HG03565 (cell line): ENCODE results near the gene B4GALT1.

Experiments
- ATAC-seq: cut with Tn5 transposase; IDR thresholded peaks from one replicate; pipeline ENCODE4 v1.9.1; 2021; ENCODE audit warnings: mild to moderate bottlenecking, moderate library complexity; ENCODE audit not compliant: unreplicated experiment

Gene B4GALT1

DNA sequence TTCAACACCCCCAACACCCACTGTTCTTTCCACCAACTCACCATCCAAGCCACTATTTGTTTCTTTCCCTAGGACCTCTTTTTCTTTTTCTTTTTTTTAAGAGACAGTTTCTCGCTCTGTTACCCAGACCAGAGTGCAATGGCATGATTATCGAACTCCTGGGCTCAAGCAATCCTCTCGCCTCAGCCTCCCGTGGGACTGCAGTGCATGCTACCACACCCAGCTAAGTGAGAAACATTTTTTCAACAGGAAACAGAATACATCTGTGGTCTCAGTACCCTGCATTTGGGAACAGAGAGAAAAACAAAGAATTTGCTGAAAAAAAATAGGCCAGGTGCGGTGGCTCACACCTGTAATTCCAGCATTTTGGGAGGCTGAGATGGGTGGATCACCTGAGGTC lies 24.6 kb downstream of the B4GALT1 start:
- peak; percentile 32 for ATAC-seq

DNA sequence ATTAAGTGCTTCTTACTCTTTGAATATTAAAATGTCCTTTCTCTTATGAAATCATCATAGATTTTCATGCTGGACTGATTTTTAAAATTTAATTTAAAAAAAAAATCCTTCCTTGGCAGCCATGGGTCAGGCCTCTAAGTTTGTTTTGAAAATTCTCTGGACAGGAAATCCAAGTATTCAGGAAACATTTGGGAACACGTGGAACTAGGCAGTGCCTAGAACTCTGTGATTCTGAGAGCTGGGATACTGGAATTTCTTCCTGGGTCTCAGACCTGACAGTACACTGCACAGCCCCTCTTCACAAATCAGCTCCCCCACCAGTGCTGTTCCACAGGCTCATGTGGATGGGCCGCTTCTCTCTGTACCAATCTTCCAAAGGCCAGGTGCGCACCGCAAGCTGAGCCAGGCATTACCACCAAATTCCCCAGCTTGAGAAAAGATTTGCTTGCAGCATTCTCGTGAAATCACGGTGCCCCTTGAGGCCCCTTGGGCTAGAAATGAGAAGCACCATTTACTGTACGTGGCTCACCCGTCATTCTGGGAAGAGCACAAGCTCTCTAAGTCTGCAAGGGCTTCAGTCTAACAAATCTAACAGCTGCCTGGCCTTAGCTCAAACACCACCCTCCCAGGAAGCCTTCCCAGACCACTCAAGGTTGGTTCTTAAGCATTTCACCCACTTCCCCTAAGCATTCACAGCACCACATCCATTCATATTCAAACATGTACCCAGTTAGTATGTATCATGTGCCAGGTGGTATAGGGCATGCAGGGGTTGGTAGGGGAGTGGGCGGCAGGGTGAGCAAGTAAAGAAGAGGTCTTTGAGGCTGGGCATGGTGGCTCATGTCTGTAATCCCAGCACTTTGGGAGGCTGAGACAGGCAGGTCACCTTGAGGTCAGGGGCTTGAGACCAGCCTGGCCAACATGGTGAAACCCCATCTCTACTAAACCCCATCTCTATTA lies 26.5 kb downstream of the B4GALT1 start:
- no peak for ATAC-seq

DNA sequence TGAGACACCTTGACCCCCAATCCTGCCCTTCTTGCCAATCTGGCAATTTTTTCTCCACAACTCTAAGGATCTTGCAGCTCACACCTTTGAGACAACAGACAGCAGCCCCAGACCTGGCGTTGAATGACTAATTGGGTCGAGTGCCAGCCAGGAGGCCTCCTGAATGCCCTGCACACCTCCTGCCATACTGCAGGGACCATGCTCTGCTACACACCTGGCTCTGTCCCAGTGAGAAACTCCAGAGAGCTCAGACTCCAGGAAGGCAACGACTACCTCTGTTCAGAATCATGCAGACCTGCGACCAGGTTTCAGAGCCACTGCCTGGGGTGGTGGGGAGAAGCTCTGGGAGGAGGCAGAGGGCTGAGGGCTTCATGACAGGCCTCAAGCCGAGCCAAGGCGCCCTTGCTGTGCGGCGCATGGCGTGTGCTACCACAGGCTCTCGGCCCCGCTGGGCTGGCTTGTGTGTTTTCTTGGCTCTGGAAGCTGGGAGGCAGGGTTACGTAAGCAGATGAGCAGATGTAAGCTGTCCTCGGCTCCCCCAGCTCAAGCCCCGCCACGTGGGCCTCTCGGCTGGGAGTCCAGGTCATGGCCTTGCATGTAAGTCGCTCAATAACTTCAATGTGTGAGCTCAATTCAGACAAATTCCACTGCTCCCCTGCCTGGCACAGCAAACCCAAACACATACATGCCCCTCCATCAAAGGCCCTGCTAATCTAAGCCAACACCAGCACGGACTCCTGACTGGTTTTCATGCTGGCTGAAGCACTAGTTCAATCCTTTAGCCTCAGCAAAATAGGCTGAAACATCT lies 27.5 kb downstream of the B4GALT1 start:
- no peak for ATAC-seq

DNA sequence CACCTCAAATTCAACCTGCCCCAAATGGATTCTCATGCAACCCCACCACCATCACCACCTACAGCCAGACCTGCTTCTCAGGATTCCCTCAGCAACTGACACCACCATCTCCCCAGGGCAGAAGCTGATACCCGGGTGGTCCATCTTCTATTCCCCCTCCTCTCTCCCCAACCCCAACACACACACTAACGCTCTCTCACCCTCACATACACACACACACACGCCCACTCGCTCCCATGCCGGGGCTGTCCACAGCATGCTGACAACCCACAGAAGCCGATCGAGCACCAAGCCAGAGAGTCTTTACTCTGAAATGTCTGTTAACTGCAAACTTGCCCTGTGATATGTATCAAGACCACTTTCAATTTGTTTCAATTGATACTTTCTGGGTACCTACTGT lies 28.4 kb downstream of the B4GALT1 start:
- no peak for ATAC-seq

DNA sequence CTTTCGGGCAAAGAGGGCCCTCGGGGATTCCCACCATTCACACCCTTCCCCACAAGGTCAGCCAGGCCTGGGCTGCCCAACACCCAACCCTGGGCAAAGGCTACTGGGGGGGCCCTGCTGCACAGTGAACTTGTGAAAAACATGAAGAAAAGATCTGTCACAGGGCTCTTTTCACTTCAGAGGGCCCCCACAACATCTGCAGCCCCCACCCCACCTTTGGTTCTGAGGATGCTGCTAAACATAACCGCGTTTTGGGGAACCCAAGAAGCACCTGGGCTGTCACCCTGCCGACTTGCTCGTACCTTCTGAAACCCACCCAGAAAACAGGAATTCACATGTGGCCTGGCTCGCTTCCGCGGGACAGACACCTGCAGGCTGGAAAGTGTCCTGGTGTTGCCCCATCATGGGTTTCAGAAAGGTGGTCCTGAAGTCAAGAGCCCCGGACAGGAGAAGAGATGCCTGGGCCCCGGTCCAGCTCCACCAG lies 29.3 kb downstream of the B4GALT1 start:
- ATAC-seq = no peak

DNA sequence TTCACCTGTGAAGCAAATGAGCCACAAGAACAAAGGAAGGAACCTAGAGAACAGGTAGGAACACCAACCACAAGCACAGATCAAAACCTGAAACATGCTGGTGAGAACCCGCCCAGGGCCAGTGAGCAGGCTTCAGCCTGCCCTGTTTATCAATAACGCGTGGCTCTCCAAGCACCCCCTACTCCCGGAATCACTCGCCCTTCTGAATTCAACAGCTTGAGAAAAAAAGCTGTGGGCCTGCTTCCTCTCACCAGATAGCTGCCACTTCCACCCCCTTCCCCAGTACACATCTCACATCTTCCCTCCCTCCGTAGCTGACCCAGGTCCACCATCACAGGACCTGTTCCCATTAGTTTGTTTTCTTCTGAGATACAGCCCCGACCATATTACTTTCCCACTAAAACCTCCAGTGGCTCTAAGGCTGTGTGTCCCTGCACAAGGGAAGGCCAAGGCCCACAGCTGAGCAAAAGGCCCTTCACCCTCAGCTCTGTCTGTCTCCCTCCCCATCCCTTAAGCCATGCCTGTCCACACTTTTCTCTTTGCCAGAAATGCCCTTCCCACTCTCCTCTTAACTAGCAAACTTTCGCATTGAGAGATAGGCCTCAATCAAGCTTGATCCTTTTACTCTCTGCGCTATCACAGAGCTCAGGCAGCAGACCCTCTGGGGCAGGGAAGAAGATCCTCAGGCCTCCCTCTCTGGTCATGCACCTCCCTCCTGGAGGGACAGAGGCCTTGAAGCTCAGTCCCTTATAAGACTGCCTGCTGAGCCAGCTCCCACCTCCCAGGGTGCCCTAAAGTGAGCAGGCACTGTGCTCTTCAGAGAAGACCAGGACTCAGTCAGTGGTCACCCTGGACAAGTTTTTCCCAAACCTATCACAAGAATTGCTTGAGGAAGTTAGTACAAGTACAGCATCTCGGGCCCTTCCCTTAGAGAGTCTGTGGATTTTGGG lies 30.1 kb downstream of the B4GALT1 start:
- no peak for ATAC-seq

DNA sequence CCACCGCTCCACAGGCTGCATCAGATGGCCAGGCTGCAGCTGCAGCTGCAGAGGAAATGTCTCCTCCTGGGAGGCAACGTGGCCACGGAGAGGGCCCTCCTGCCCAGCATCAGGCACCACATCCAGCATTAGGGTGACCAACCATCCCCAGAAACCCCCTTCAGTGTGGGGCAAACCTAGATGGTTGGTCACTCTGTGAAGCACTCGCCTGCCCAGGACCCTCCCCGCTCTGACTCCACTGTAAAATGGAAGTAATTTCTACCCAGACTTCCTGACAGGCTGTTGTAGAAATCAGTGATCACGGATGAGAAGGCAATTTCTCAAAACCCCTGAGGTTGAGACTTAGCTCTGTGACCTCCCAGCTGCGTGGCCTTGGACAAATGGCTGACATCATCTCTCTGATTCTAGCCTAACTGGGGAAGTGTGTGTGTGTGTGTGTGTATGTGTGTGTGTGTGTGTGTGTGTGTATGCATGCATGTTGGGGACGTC lies 31.6 kb downstream of the B4GALT1 start:
- no peak for ATAC-seq

DNA sequence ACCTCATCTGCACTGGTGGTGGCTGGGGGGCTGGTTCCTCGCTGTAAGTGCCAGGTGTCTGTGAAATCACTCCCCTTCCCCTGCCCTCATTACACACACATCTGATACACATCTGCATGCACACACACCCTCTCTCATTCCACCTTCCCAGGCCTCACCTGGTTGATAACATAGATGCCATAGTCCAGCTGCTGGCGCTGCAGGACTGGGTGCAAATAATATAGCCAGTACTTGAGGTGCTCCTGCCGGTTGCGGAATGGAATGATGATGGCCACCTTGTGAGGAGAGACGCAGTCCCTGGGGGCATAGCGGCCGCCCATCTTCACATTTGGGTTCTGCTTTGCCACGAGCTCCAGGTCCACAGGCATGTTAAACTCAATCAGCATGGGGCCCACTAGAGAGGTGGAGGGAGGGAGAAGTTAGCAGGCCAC lies 32.1 kb downstream of the B4GALT1 start:
- ATAC-seq = no peak

DNA sequence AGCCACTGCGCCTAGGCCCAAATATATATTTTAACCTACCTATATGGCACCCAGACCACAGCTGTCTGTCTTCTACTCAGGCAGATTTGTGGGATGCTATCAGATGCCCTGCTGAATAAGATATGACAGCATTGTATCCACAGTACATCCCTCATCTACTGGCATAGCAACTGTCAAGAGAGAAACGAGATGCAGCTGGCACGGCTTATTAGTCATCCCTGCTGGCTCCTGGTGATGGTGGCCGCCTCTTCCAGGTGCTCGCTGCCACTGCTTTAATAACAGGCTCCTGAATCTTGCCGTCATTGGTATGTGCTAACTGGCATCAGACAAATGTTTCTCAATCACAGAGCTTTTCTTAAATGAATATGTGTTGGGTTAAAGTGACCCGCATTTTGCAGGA lies 34.0 kb downstream of the B4GALT1 start:
- no peak for ATAC-seq

DNA sequence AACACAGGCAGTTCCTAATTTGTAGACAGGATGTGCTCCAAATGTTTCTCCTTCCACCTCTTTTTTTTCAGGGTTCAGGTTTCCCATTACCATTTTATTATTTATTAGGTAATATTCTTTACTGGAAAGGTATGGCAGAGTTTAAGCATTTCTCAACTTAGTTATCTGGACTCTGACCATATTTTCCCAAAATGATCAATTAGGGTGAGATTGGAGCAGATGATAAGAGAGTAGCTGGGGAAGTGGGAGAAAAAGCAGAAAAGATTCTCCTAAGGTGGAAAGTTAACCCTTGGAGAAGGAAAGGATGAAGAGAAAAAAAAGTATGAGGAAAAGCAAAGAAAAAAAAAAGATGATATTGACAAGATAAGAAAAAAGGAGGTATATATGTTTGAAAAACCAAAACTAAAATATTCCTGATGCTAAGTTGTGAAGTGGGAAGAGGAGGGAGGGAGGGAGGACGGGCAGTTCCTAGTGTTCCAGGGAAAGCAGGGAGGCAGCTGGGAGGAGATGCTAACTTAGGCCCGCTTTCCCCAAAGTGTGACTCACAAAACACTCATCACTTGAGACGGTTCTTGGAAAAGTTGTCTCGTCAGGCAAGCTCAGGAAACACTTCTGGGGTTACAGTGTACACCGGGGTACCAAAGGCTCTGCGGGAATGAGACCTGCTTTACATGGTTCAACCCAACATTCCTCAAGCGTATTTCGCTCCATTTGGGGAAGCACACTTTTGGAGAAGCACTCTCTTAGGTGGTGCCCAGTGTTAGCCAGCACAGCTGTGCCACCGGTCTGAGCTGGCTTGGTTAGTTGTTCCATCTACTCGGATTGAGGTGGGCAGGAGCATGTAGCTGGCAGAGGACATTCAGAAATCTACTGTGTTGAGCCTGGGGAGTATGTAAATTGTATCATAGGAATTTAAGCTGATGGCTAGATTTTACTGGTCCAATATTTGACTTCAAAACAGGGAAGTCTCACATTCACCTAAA lies 35.1 kb downstream of the B4GALT1 start:
- no peak for ATAC-seq

DNA sequence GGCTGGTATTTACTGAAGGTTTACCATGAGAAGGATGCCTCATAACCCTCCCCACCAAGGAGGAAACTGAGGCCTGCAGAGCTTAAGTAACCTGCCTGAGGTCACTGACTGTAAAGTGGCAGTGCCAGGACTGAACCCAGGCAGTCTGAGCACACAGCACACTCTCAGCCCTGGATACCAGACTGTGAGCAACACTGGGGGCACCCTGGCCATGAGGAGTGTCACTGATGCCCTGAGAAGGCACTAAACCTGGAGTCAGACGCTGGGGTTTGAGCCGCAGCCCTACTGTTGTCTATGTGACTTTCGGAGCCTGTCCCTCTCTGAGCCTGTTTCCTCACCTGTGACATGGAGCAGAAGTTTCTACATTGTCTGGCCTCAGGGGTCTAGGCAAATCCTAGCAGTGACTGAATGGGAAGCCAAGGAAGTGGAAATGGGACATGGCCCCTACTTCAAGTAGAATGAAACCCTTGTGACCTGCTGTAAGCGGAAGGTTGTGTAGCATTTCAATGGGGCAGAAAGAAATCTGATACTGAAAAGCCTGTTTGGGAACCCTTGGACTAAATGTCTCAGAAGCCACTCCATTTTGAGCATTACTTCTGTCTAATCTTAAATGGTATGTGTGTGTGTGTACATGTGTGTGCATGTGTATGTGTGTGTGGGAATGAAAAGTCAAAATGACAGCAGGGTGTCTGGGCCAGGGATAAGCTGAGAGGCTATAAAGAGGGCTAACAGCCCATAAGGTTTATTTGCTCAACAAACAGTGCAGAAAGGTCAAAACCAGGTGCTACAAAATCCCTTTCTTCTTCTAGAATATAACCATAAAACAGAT lies 36.0 kb downstream of the B4GALT1 start:
- no peak for ATAC-seq

DNA sequence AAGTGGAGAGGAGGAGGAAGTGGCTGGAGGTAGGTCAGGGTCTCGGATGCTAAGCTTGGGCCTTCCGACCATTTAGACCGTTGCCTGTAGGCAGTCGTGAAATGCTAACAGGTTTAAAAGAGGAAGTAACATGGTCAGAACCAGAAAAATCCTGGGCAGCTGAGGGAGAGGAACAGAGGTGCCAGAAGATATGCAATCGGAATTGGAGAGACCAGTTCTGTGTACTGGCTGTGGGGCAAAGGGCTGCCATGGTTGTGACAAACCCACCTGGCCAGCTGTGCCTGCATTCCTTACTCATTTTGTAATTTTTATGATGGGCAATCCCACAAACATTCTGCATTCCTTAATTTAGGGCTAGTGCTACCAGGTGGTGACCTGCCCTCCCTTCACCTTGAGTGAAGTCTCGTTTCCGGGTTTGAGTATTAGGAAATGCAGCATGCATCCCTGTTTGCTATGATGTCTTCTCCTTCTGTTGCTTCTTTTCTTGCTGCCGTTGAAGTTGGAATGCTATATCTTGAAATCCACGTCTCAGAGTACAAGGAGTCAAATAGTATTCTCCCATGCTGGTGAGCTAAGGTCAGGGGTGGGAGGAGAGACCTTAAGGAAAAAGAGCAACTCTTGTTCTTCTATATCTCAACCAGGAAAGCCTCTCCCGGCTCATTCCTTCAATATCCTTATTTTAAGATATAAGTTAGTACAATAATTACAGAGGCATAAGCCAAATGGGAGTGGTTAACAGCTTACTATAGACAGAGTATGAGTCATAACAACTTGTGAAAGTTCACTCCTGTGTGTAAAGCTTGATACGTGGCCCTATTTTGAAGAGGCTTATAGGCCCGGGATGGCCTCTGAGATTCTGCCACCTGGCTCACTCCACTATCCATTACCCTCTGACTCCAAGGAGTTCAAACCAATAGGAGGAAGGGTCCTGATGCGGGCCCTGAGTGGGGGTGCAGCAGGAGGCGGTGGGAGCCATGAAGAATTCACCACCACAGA lies 37.0 kb downstream of the B4GALT1 start:
- ATAC-seq = peak; percentile 87

DNA sequence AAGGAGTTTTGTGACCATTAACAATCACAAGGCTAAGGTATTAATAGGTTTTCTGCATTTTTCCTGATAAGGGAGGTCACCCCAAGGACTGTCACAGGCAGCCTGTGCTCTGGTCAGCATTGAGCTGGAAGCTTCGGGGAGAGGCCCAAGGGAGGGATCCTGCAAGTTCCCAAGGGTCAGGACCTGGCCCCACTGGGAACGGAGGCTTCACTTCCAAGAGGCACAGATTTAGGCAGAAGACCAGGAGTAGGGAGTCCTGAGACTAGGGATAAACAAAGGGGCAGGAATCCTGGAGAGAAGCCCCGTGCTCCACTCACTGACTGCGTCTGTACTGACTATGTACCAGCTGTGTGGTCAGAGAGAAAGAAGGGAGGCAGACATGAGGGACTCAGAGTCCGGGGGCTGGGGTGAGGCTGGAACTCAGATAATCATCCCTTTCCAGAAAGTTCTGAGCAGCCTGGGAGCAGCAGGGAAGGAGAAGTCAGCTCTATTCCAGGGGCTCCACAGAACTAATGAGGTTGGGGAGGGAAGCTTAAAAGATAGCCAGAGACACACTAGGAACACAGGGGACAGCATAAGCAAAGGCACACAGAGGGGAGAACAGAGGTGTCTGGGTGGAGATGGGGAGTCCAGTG lies 37.8 kb downstream of the B4GALT1 start:
- no peak for ATAC-seq

DNA sequence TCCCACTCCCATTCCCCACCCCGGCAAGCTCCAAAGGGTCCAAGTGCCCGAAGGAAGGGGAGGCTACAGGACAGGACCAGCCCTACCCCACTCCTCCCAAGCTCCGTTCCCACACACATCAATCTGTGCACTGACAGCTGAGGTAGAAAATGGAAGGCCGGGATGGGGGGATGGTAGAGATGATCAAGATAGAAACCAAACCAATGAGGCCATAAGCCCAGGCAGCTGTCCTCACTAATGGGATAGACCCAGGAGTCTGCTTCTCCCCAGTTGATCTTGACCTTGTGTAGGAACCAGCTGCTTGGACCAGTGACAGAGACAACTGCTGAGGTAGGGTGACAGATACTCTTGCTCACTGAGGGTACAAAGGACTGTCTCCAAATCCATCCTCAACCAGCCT lies 38.6 kb downstream of the B4GALT1 start:
- no peak for ATAC-seq

DNA sequence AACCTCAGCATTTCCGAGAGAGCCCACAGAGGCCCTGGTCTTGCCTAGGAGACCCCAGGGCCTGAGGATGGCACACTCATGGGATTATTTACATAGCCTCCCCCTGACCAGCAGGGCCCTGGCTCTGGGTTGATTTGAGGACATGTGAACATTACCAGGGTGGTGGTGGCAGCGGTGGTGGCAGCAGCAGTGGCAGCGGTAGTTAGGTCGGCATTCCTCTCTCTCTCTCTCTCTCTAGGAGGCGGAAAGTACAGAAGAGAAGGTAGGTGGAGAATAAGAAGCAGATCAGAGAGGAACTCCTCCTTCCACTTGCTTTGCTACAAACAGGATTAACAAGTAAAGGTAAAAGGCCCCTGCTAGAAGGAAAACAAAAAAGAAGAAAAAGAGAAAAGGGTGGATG lies 39.3 kb downstream of the B4GALT1 start:
- ATAC-seq = no peak
